Esophagus squamous epithelium (tissue), 5 donors: ENCODE measurements around the gene NPM3. TPM values are rescaled to one million over a fixed set of nuclear protein-coding genes. Genes with fewer than 3 reads are reported as not detected.

ENCODE experiments used
- DNase-seq: peaks from one replicate; lab custom pipeline; 2025; lab: John Stamatoyannopoulos, UW
- H3K27ac ChIP-seq, 4 donors: fragments of 200-600 bp; sonication (generic); one replicate each; pipeline ENCODE4 v1.5.1; 2016 to 2019; ENCODE audit warnings: mild to moderate bottlenecking in 1 of 4
- H3K27me3 ChIP-seq, 4 donors: fragments of 200-600 bp; sonication (generic); 1 replicate in 3 of 4; 2 replicates in 1 of 4; pipeline versions ENCODE4 v1.5.1 to v1.6.0; 2017 to 2021; ENCODE audit warnings: antibody characterized with exemption in 1 of 4
- H3K36me3 ChIP-seq, 3 donors: fragments of 200-600 bp; sonication (generic); one replicate each; pipeline ENCODE4 v1.5.1; 2016 to 2019
- H3K4me1 ChIP-seq, 3 donors: fragments of 200-600 bp; sonication (generic); one replicate each; pipeline ENCODE4 v1.5.1; 2017 to 2019
- H3K4me3 ChIP-seq, 4 donors: fragments of 200-600 bp; sonication (generic); 1 replicate in 3 of 4; 2 replicates in 1 of 4; pipeline ENCODE4 v1.5.1; 2016 to 2019; ENCODE audit warnings: mild to moderate bottlenecking in 2 of 4, moderate library complexity in 1 of 4
- H3K9me3 ChIP-seq, 3 donors: fragments of 200-600 bp; sonication (generic); one replicate each; pipeline ENCODE4 v1.5.1; 2016 to 2019
- CTCF ChIP-seq, 6 experiments: fragments of 450-650 bp in 4 of 6; fragments of 200-600 bp in 2 of 6; sonication (generic) in 2 of 6; IDR thresholded peaks; one replicate each; pipeline ENCODE4 v1.5.1; 2016 to 2019; ENCODE audit warnings: antibody characterized with exemption in 6 of 6, mild to moderate bottlenecking in 4 of 6, moderate library complexity in 4 of 6
- POLR2A ChIP-seq, 4 donors: fragments of 450-650 bp; IDR thresholded peaks; one replicate each; pipeline ENCODE4 v1.6.1; 2017; ENCODE audit warnings: antibody characterized with exemption in 4 of 4, mild to moderate bottlenecking in 4 of 4, moderate library complexity in 3 of 4
- whole genome bisulfite sequencing, 2 donors: methylation state at CpG; one replicate each; pipeline ENCODE4 v1.1.5; 2018; 5-methylcytosine and 5-hydroxymethylcytosine counted together
- intact Hi-C: fragments of 100-400 bp; cut with DNase I; formaldehyde crosslinking; loops from one replicate; pipeline ENCODE4 v1.15.0; 2022
- total RNA-seq, 4 donors: library from RNA; depleted of rRNA; stranded (reverse); fragments of >200 nt; gene quantifications; one replicate each; pipeline ENCODE4 v1.1.0, GENCODE V29; 2016
- donor health status: DM: yes; HTN: yes; CAD: no.

Gene NPM3
- total RNA-seq = 10 to 100 TPM; 36.7 to 91.3 (median 52.2) TPM

GRCh38 chr10:101782811-101783735, at the start of gene NPM3:
Gene NPM3 (minus strand): TSS chr10:101783446. CDS start chr10:101783390, 56 bp downstream.
- Histone ChIP-seq H3K27ac (peak within 1 kb of the TSS; percentile 64 to 74 (median 72)), H3K4me1 (peaks cover 36 to 67% (median 51%) of the 10 kb centered on the region in 3 donors), H3K4me3 (peak within 1 kb of the TSS; percentile 57 to 77 (median 76)), H3K36me3 (peaks cover 0 to 43% (median 14%) of the 10 kb centered on the region in 3 donors), H3K27me3 (peaks cover 0 to 17% (median 0%) of the 10 kb centered on the region in 4 donors), H3K9me3 (no peaks in the 10 kb centered on the region)
- DNase-seq = peak; percentile 34
- peak in 1 of 4 donors; percentile 8 for TF ChIP-seq POLR2A (IDR thresholded peaks at IDR 0.05)
- TF ChIP-seq CTCF (IDR thresholded peaks at IDR 0.05) = no peak
- intact Hi-C loops = no loop called here
- 0 to 2% methylated on average over 20 to 21 of the region's 57 CpGs for WGBS, 2 donors

GRCh38 chr10:101832325-101832771, 49.1 kb upstream of the NPM3 start:
- TF ChIP-seq POLR2A (IDR thresholded peaks at IDR 0.05) (no peak), CTCF (IDR thresholded peaks at IDR 0.05) (no peak)
- Histone ChIP-seq H3K4me3 (no peak overlapping the region), H3K4me1 (peaks cover 16 to 54% (median 18%) of the 10 kb centered on the region in 3 donors), H3K27me3 (no peaks in the 10 kb centered on the region), H3K9me3 (no peaks in the 10 kb centered on the region), H3K27ac (no peak overlapping the region), H3K36me3 (peaks cover 0 to 9% (median 0%) of the 10 kb centered on the region in 3 donors)
- WGBS, 2 donors = 60 to 67% methylated on average over 1 to 4 of the region's 4 CpGs
- intact Hi-C loops = no loop called here
- DNase-seq = no peak

DNA sequence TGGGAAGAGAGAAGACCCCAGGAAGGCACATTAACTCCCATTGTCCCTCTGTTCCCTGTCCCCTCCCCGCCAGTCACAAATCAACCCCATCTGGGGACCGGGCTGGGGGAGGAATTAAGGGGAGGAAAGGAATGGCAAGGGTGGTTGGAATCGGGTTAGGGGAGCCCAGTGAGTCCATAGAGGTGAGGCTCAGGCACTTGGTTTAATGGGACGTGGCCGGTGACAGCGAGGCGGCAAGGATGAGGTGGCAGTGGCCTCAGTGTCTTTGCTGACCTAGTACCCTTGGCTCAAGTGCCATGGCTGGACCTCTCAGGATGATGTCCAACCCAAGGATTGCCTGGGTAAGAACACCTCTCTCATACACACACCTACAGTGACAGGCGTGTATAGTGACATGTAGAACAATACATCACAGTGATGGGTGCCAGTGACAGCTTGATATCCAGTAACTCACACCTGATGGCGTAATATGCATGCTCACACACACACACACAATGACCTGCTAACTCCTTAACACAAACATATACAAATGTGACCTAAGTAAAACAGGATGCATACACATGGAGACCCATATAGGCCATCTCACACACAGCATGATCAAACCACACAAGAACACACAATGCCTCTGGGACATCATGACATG, 48.0 kb upstream of the NPM3 start:
- WGBS, 2 donors = 62 to 72% methylated on average over 6 to 9 of the region's 9 CpGs
- Histone ChIP-seq H3K4me1 (peaks cover 16 to 49% (median 18%) of the 10 kb centered on the region in 3 donors), H3K4me3 (peak overlapping the region; percentile 34 to 71 (median 54)), H3K27me3 (no peaks in the 10 kb centered on the region), H3K36me3 (peaks cover 0 to 18% (median 0%) of the 10 kb centered on the region in 3 donors), H3K27ac (peak overlapping the region; percentile 70 to 88 (median 81)), H3K9me3 (no peaks in the 10 kb centered on the region)
- DNase-seq = no peak
- intact Hi-C loops = no loop called here
- TF ChIP-seq POLR2A (IDR thresholded peaks at IDR 0.05) = no peak
- no peak for TF ChIP-seq CTCF (IDR thresholded peaks at IDR 0.05)

- Histone ChIP-seq H3K9me3 (no peaks in the 10 kb centered on the region), H3K27me3 (no peaks in the 10 kb centered on the region), H3K36me3 (peaks cover 0 to 18% (median 0%) of the 10 kb centered on the region in 3 donors), H3K27ac (peak overlapping the region; percentile 70 to 88 (median 81)), H3K4me3 (peak overlapping the region; percentile 34 to 71 (median 54)), H3K4me1 (peaks cover 16 to 43% (median 18%) of the 10 kb centered on the region in 3 donors)
- 2 to 4% methylated on average over 15 to 18 of the region's 56 CpGs for WGBS, 2 donors
- TF ChIP-seq CTCF (IDR thresholded peaks at IDR 0.05) (no peak), POLR2A (IDR thresholded peaks at IDR 0.05) (peak in 1 of 4 donors; percentile 23)
- intact Hi-C loops = no loop called here
- DNase-seq = peak; percentile 91
Observed at GRCh38 chr10:101830322-101831168, 47.3 kb upstream of the NPM3 start.
